HL-60 (cell line): ENCODE measurements around the gene VWA2.

Source experiments
- GABPA ChIP-seq: IDR thresholded peaks from 2 replicates; pipeline ENCODE4 v1.6.1; 2012; ENCODE audit warnings: low read depth
- POLR2AphosphoS5 ChIP-seq: IDR thresholded peaks from 2 replicates; pipeline ENCODE4 v1.6.1; 2012; ENCODE audit warnings: low read depth
- SPI1 ChIP-seq: IDR thresholded peaks from 2 replicates; pipeline ENCODE4 v1.6.1; 2012; ENCODE audit warnings: low read depth, mild to moderate bottlenecking, borderline replicate concordance
- TF ChIP-seq, protein P1 (sequence below): IDR thresholded peaks from one replicate; pipeline ENCODE4 v1.5.1; 2011; ENCODE audit warnings: low read length, control low read depth, inconsistent platforms; ENCODE audit not compliant: insufficient read depth
- TF ChIP-seq, protein P2 (sequence below): IDR thresholded peaks from 2 replicates; pipeline ENCODE4 v1.6.1; 2012; ENCODE audit warnings: low read depth; ENCODE audit not compliant: insufficient replicate concordance

DNA sequence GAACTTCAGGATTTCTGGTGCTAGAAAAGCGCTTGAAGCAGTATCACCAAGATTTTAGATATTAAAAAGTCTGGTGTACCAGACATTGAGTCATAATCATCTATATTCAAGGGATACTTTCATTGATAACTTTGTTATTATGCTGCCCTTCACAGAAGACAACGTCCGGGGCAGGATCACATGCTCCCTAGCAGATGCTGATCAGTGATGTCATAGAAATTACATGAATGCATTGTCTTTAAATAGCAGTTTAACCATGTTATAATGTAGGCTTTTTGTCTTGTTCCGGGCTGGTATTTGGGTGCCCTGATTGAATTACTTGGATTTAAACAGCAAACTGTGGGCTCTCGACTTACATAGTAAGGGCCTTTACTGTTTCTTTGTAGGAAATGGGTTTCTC is 54.0 kb downstream of the VWA2 start:
- TF ChIP-seq, protein P1, sequence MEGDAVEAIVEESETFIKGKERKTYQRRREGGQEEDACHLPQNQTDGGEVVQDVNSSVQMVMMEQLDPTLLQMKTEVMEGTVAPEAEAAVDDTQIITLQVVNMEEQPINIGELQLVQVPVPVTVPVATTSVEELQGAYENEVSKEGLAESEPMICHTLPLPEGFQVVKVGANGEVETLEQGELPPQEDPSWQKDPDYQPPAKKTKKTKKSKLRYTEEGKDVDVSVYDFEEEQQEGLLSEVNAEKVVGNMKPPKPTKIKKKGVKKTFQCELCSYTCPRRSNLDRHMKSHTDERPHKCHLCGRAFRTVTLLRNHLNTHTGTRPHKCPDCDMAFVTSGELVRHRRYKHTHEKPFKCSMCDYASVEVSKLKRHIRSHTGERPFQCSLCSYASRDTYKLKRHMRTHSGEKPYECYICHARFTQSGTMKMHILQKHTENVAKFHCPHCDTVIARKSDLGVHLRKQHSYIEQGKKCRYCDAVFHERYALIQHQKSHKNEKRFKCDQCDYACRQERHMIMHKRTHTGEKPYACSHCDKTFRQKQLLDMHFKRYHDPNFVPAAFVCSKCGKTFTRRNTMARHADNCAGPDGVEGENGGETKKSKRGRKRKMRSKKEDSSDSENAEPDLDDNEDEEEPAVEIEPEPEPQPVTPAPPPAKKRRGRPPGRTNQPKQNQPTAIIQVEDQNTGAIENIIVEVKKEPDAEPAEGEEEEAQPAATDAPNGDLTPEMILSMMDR, result no peak
- TF ChIP-seq POLR2AphosphoS5, result no peak
- no peak for TF ChIP-seq GABPA
- TF ChIP-seq, protein P2, sequence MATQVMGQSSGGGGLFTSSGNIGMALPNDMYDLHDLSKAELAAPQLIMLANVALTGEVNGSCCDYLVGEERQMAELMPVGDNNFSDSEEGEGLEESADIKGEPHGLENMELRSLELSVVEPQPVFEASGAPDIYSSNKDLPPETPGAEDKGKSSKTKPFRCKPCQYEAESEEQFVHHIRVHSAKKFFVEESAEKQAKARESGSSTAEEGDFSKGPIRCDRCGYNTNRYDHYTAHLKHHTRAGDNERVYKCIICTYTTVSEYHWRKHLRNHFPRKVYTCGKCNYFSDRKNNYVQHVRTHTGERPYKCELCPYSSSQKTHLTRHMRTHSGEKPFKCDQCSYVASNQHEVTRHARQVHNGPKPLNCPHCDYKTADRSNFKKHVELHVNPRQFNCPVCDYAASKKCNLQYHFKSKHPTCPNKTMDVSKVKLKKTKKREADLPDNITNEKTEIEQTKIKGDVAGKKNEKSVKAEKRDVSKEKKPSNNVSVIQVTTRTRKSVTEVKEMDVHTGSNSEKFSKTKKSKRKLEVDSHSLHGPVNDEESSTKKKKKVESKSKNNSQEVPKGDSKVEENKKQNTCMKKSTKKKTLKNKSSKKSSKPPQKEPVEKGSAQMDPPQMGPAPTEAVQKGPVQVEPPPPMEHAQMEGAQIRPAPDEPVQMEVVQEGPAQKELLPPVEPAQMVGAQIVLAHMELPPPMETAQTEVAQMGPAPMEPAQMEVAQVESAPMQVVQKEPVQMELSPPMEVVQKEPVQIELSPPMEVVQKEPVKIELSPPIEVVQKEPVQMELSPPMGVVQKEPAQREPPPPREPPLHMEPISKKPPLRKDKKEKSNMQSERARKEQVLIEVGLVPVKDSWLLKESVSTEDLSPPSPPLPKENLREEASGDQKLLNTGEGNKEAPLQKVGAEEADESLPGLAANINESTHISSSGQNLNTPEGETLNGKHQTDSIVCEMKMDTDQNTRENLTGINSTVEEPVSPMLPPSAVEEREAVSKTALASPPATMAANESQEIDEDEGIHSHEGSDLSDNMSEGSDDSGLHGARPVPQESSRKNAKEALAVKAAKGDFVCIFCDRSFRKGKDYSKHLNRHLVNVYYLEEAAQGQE, result no peak
- no peak for TF ChIP-seq SPI1
